Gastrocnemius medialis (tissue), 4 donors: Measurements from ENCODE around the gene AK3. TPM values are rescaled to one million over a fixed set of nuclear protein-coding genes. Genes with fewer than 3 reads are reported as not detected.

Experiments
- ATAC-seq, 2 donors: fragments of 150-250 bp; one replicate each; pipeline ENCODE4 v1.9.1; 2016
- DNase-seq, 2 donors: peaks; one replicate each; pipeline ENCODE4 v3.0.0-alpha.2; 2019
- H3K27ac ChIP-seq, 4 donors: fragments of 200-600 bp; sonication (generic); 1 replicate in 1 of 4; 2 replicates in 3 of 4; pipeline ENCODE4 v1.5.1; 2016 to 2018; ENCODE audit warnings: mild to moderate bottlenecking in 2 of 4, moderate library complexity in 1 of 4
- H3K27me3 ChIP-seq, 3 donors: fragments of 200-600 bp; sonication (generic) in 2 of 3; 1 replicate in 1 of 3; 2 replicates in 2 of 3; pipeline versions ENCODE4 v1.5.1 to v1.6.0; 2016 to 2019; ENCODE audit warnings: mild to moderate bottlenecking in 1 of 3, moderate library complexity in 1 of 3
- H3K36me3 ChIP-seq, 2 donors: fragments of 200-600 bp; sonication (generic) in 1 of 2; one replicate each; pipeline ENCODE4 v1.5.1; 2017 to 2018
- H3K4me1 ChIP-seq, 2 donors: fragments of 200-600 bp; sonication (generic) in 1 of 2; one replicate each; pipeline ENCODE4 v1.5.1; 2016 to 2017; ENCODE audit warnings: mild to moderate bottlenecking in 2 of 2
- H3K4me3 ChIP-seq, 4 donors: fragments of 200-600 bp; sonication (generic) in 3 of 4; 1 replicate in 1 of 4; 2 replicates in 3 of 4; pipeline ENCODE4 v1.5.1; 2016 to 2019; ENCODE audit warnings: mild to moderate bottlenecking in 2 of 4
- H3K9me3 ChIP-seq, 3 donors: fragments of 200-600 bp; sonication (generic) in 2 of 3; 1 replicate in 1 of 3; 2 replicates in 2 of 3; pipeline ENCODE4 v1.5.1; 2016 to 2019
- POLR2A ChIP-seq, 2 donors: fragments of 450-650 bp; IDR thresholded peaks; one replicate each; pipeline ENCODE4 v1.6.1; 2017; ENCODE audit warnings: antibody characterized with exemption in 2 of 2, mild to moderate bottlenecking in 2 of 2, moderate library complexity in 2 of 2
- in situ Hi-C, 4 donors: fragments of 200-750 bp; cut with MboI; loops; one replicate each; pipeline versions ENCODE4 v1.15.0 to v1.8.0; 2017; ENCODE audit warnings: low sequenced_read_pairs in 4 of 4
- intact Hi-C: fragments of 100-400 bp; cut with DNase I; formaldehyde crosslinking; loops from one replicate; pipeline ENCODE4 v1.15.1; 2023; ENCODE audit warnings: low total_unique reads
- total RNA-seq, 4 donors: library from RNA; depleted of rRNA; stranded (reverse); fragments of >200 nt; gene quantifications; one replicate each; pipeline versions ENCODE4 v1.1.0 to v1.2.3, GENCODE V29; 2016
- TF ChIP-seq, protein P1 (sequence below), 5 experiments: fragments of 450-650 bp in 3 of 5; fragments of 200-600 bp in 2 of 5; sonication (generic) in 2 of 5; IDR thresholded peaks in 4 of 5; conservative IDR thresholded peaks in 1 of 5; 1 replicate in 4 of 5; 2 replicates in 1 of 5; pipeline ENCODE4 v1.5.1; 2016 to 2019; ENCODE audit warnings: antibody characterized with exemption in 5 of 5, mild to moderate bottlenecking in 3 of 5, moderate library complexity in 3 of 5

AK3 gene
- total RNA-seq, 4 donors from 2014 or later: 163 to 270 (median 188) TPM

DNA sequence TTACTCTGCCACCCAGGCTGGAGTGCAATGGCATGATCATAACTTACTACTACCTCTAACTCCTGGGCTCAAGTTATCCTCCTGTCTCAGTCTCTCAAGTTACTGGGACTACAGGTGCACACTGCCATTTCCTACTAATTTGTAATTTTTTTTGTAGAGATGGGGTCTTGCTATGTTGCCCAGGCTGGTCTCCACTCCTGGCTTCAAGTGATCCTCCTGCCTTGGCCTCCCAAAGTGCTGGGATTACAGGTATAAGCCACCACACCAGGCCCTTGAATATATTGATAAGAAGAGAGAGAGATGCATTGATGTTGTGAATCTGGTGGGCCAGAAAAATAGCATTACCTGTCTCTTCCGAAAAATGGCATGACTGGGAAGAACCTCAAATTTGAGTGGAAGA lies 30.8 kb upstream of the AK3 start:
- in situ Hi-C loops (loop anchor here in 3 of 4 donors (25.0 kb wide), 2 partner anchors 666 to 816 kb away; partner anchors contain the start of gene PLGRKT (in 3 of the 3)), intact Hi-C loops (no loop called here)

DNA sequence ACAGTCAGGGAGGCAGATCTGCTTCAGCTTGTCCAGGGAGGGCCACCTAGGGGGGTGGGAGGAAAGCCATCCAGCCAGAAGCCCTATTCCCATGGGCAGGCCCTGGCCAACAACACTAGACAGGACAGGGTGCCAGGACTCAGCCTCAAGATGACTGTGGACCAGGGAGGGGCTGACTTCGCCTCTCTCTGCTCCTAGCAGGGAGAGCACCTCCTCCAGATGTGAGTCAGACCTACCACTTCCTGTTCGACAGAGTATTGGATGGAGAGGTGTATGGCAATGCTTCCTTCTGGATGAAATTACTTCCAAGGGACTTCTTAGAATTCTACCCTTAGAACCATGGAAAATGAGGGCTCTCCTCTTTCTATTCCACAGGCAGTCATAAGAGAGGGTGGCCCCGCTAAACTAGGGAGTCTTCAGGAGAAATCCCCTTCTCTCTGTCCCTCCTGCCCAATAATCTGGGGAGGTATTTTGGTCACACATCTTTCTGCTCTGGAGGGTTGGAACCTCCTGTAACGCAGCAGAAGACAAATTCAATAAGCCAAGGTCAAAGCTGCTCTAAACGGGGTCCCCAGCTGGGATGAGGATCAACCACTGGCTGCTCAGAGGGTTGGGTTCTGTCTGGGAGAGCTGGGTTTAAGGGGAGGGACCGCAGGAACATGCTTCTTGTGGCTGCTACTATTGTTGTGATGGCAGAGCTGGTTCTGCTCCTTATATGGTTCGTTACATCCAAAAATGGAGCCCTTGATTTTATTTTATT lies 28.5 kb upstream of the AK3 start:
- H3K36me3 ChIP-seq: no peaks in the 10 kb centered on the region
- in situ Hi-C loops (loop anchor here in 3 of 4 donors (10.0 to 25.0 kb wide), 3 partner anchors 215 to 818 kb away; partner anchors contain the start of genes PLGRKT (in 3 of the 3) and JAK2 (in 1 of the 3)), intact Hi-C loops (no loop called here)
- DNase-seq (no peak), ATAC-seq (no peak)
- H3K27ac ChIP-seq: no peak overlapping the region
- H3K27me3 ChIP-seq: no peaks in the 10 kb centered on the region
- no peak overlapping the region for H3K4me3 ChIP-seq
- no peaks in the 10 kb centered on the region for H3K4me1 ChIP-seq
- no peaks in the 10 kb centered on the region for H3K9me3 ChIP-seq
- TF ChIP-seq, protein P1, sequence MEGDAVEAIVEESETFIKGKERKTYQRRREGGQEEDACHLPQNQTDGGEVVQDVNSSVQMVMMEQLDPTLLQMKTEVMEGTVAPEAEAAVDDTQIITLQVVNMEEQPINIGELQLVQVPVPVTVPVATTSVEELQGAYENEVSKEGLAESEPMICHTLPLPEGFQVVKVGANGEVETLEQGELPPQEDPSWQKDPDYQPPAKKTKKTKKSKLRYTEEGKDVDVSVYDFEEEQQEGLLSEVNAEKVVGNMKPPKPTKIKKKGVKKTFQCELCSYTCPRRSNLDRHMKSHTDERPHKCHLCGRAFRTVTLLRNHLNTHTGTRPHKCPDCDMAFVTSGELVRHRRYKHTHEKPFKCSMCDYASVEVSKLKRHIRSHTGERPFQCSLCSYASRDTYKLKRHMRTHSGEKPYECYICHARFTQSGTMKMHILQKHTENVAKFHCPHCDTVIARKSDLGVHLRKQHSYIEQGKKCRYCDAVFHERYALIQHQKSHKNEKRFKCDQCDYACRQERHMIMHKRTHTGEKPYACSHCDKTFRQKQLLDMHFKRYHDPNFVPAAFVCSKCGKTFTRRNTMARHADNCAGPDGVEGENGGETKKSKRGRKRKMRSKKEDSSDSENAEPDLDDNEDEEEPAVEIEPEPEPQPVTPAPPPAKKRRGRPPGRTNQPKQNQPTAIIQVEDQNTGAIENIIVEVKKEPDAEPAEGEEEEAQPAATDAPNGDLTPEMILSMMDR (IDR thresholded peaks at IDR 0.05 in 4 of 5, conservative IDR thresholded peaks at IDR 0.05 in 1 of 5): no peak
- TF ChIP-seq POLR2A (IDR thresholded peaks at IDR 0.05): no peak

More for the DNA sequence above, 30.8 kb upstream of the AK3 start:
- ATAC-seq (no peak), DNase-seq (no peak)
- no peaks in the 10 kb centered on the region for H3K27me3 ChIP-seq
- H3K9me3 ChIP-seq: no peaks in the 10 kb centered on the region
- no peak overlapping the region for H3K27ac ChIP-seq
- no peak overlapping the region for H3K4me3 ChIP-seq
- H3K4me1 ChIP-seq: no peaks in the 10 kb centered on the region
- no peaks in the 10 kb centered on the region for H3K36me3 ChIP-seq
- TF ChIP-seq, protein P1 (IDR thresholded peaks at IDR 0.05 in 4 of 5, conservative IDR thresholded peaks at IDR 0.05 in 1 of 5): no peak
- no peak for TF ChIP-seq POLR2A (IDR thresholded peaks at IDR 0.05)

DNA sequence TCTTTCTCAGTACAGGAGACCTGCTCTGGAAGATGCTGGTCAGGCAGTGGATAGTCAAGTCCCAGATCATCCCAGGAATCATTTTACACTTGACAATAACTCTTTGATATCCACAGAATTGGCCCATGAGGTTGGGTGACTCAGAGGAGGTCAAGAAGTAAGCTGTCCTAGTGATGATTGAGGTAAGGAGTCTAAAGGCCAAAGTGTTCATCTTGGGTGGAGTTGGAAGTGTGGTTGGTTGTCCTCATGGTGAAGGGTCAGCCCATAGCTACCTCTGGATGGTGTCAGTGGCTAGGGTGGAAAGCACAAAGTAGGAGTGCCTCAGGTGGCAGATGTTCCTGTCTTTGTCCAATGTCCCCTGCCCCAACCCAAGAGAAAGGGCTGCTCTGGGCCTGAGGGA lies 27.7 kb upstream of the AK3 start:
- Histone ChIP-seq H3K36me3 (no peaks in the 10 kb centered on the region), H3K4me3 (no peak overlapping the region), H3K9me3 (no peaks in the 10 kb centered on the region), H3K27me3 (no peaks in the 10 kb centered on the region), H3K27ac (no peak overlapping the region), H3K4me1 (no peaks in the 10 kb centered on the region)
- in situ Hi-C loops (loop anchor here in 3 of 4 donors (10.0 to 25.0 kb wide), 3 partner anchors 216 to 819 kb away; partner anchors contain the start of genes PLGRKT (in 3 of the 3) and JAK2 (in 1 of the 3)), intact Hi-C loops (no loop called here)
- ATAC-seq (no peak), DNase-seq (no peak)
- no peak for TF ChIP-seq POLR2A (IDR thresholded peaks at IDR 0.05)
- TF ChIP-seq, protein P1 (IDR thresholded peaks at IDR 0.05 in 4 of 5, conservative IDR thresholded peaks at IDR 0.05 in 1 of 5): no peak

GRCh38 chr9:4764033-4764432 lies 23.0 kb upstream of the AK3 start:
- in situ Hi-C loops (loop anchor here (5.0 to 25.0 kb wide), 4 partner anchors 221 to 823 kb away; partner anchors contain the start of genes JAK2 (in 4 of the 4) and PLGRKT (in 3 of the 4)), intact Hi-C loops (loop anchor here (5.0 kb wide), 2 partner anchors 88 to 163 kb away; no protein-coding TSS in a partner anchor)
- no peaks in the 10 kb centered on the region for H3K27me3 ChIP-seq
- peaks cover 9 to 13% of the 10 kb centered on the region in 2 donors for H3K4me1 ChIP-seq
- H3K9me3 ChIP-seq: no peaks in the 10 kb centered on the region
- TF ChIP-seq, protein P1 (IDR thresholded peaks at IDR 0.05 in 4 of 5, conservative IDR thresholded peaks at IDR 0.05 in 1 of 5): no peak
- TF ChIP-seq POLR2A (IDR thresholded peaks at IDR 0.05): no peak
- no peak overlapping the region for H3K27ac ChIP-seq
- no peak for ATAC-seq
- DNase-seq: no peak
- H3K36me3 ChIP-seq: no peaks in the 10 kb centered on the region
- H3K4me3 ChIP-seq: no peak overlapping the region
